ENCODE measurements around the gene EXOSC10. TPM values are rescaled to one million over a fixed set of nuclear protein-coding genes. Genes with fewer than 3 reads are reported as not detected.

Gene EXOSC10
- total and polyA plus RNA-seq, 2 donors (not counting 3 experiments of a cell fraction or from before 2014, with no cell fraction given), result 74.9 to 103 TPM

DNA sequence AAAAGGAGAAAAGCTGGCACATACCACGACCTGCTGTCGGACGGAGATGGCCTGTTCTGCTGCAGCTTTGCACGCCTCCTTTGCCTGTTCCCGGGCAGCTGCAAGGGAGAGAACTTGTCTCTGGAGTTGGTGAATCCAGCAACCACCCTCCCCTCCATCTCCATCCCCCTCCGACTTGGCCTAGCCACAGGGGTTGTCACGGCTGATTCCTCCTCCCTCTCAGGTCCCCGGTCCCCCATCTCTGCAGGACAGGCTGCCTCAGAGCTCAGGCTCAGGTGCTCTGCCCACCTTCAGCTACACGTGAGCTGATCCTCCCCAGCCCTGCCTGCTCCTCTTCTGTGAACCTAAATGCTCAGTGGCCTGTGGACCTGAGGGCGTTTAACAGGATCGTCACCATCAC is 28.8 kb downstream of the EXOSC10 start:
- Histone ChIP-seq H3K9ac (replicated peaks; ENCODE audit: extremely low read depth, insufficient read depth, low read length) (no peak overlapping the region), H3K4me1 (ENCODE audit: control insufficient read depth, extremely low read depth, insufficient read depth, low read length) (no peaks in the 10 kb centered on the region), H3K9me1 (replicated peaks; ENCODE audit: control insufficient read depth, extremely low read depth, insufficient read depth, low read length) (no peaks in the 10 kb centered on the region), H2AFZ (ENCODE audit: low read depth, low read length) (no peak overlapping the region), H3K4me2 (ENCODE audit: insufficient read depth, low read length) (no peak overlapping the region), H3K79me2 (ENCODE audit: control insufficient read depth, insufficient read depth, low read length) (no peaks in the 10 kb centered on the region), H4K20me1 (replicated peaks; ENCODE audit: control insufficient read depth, extremely low read depth, insufficient read depth, low read length) (no peaks in the 10 kb centered on the region), H3K36me3 (ENCODE audit: control insufficient read depth in 2 of 2, extremely low read depth in 1 of 2, insufficient read depth in 2 of 2, low read length in 2 of 2) (peaks cover 35 to 62% of the 10 kb centered on the region in 2 experiments), H3K4me3 (replicated peaks in 1 of 3; ENCODE audit: insufficient read depth in 1 of 3, low read depth in 1 of 3, low read length in 3 of 3) (no peak overlapping the region), H3K27ac (ENCODE audit: insufficient read depth, low read depth, low read length) (no peak overlapping the region), H3K9me3 (replicated peaks; ENCODE audit: control insufficient read depth, insufficient read depth, low read length) (no peaks in the 10 kb centered on the region), H3K27me3 (ENCODE audit: control insufficient read depth in 2 of 2, insufficient read depth in 2 of 2, low read length in 2 of 2) (no peaks in the 10 kb centered on the region)
- no peak for FAIRE-seq
- no peak for DNase-seq (ENCODE audit: low read depth, low spot score)
- intact Hi-C loops (cut with micrococcal nuclease) (no loop called here), dilution Hi-C loops (cut with MboI; ENCODE audit: extremely low pct_ligation_motif_present, low sequenced_read_pairs) (no loop called here)
- no TSS peak for BruUV-seq (replicated peaks)
- TF ChIP-seq EZH2 (IDR thresholded peaks at IDR 0.05; ENCODE audit: borderline replicate concordance, low read depth, low read length, severe bottlenecking) (no peak), MYC (IDR thresholded peaks at IDR 0.05; ENCODE audit: low read depth, low read length) (no peak), POLR2AphosphoS5 (IDR thresholded peaks at IDR 0.05; ENCODE audit: insufficient read depth, low read depth, low read length) (no peak), JUN (IDR thresholded peaks at IDR 0.05; ENCODE audit: borderline replicate concordance, insufficient read depth, insufficient read length, low read depth) (no peak), FOS (IDR thresholded peaks at IDR 0.05; ENCODE audit: borderline replicate concordance, insufficient read depth, low read length) (no peak), GATA2 (IDR thresholded peaks at IDR 0.05; ENCODE audit: insufficient read depth, insufficient read length, low read depth, low read length) (no peak), POLR2A (IDR thresholded peaks at IDR 0.05; ENCODE audit: low read depth, low read length) (no peak)
- TF ChIP-seq, protein P1, sequence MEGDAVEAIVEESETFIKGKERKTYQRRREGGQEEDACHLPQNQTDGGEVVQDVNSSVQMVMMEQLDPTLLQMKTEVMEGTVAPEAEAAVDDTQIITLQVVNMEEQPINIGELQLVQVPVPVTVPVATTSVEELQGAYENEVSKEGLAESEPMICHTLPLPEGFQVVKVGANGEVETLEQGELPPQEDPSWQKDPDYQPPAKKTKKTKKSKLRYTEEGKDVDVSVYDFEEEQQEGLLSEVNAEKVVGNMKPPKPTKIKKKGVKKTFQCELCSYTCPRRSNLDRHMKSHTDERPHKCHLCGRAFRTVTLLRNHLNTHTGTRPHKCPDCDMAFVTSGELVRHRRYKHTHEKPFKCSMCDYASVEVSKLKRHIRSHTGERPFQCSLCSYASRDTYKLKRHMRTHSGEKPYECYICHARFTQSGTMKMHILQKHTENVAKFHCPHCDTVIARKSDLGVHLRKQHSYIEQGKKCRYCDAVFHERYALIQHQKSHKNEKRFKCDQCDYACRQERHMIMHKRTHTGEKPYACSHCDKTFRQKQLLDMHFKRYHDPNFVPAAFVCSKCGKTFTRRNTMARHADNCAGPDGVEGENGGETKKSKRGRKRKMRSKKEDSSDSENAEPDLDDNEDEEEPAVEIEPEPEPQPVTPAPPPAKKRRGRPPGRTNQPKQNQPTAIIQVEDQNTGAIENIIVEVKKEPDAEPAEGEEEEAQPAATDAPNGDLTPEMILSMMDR (IDR thresholded peaks at IDR 0.05; ENCODE audit: extremely low read depth in 1 of 2, insufficient read depth in 1 of 2, low read depth in 1 of 2, low read length in 2 of 2), result no peak
- TF ChIP-seq, protein P2, sequence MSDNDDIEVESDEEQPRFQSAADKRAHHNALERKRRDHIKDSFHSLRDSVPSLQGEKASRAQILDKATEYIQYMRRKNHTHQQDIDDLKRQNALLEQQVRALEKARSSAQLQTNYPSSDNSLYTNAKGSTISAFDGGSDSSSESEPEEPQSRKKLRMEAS (IDR thresholded peaks at IDR 0.05; ENCODE audit: insufficient read depth, insufficient read length), result no peak
- ChIA-PET POLR2A (no interaction called here), CTCF (interaction anchor here (0.9 to 2.0 kb wide), 3 partner anchors 11 to 33 kb away, joined by 3 to 10 read pairs (median 3); partner anchors contain the start of gene SRM)
